Caco-2 (cell line): ENCODE measurements around the gene PPP1R3E. TPM values are rescaled to one million over a fixed set of nuclear protein-coding genes. Genes with fewer than 3 reads are reported as not detected.

Source experiments
- BruUV-seq: library from RNA; stranded (reverse); fragments of 400-500 nt; replicated peaks from 2 replicates; lab custom pipeline; 2021; lab: Mats Ljungman, UMichigan
- CTCF ChIA-PET: fragments of 300-600 bp; sonication (Branson Sonifier 250); formaldehyde crosslinking; loops from one replicate; lab custom pipeline; 2022; ENCODE audit warnings: antibody characterized with exemption; lab: Charles Lee
- POLR2A ChIA-PET: fragments of 300-600 bp; sonication (Branson Sonifier 250); formaldehyde crosslinking; loops from one replicate; lab custom pipeline; 2022; ENCODE audit warnings: antibody characterized with exemption; lab: Charles Lee
- DNase-seq, 2 experiments: peaks; one replicate each; pipeline versions ENCODE4 v3.0.0 to v3.0.0-alpha.2; 2020 to 2022
- H3K27me3 ChIP-seq: replicated peaks from 2 replicates; pipeline ENCODE4 v1.6.0; 2011; ENCODE audit warnings: low read length; ENCODE audit not compliant: control insufficient read depth, insufficient read depth
- H3K36me3 ChIP-seq: 2 replicates; pipeline ENCODE4 v1.5.1; 2011; ENCODE audit warnings: low read length; ENCODE audit not compliant: control insufficient read depth, insufficient read depth
- H3K4me1 ChIP-seq: fragments of 250-450 bp; sonication (Bioruptor Pico); 2 replicates; pipeline ENCODE4 v1.5.1; 2020; ENCODE audit warnings: mild to moderate bottlenecking
- H3K4me3 ChIP-seq: 2 replicates; pipeline ENCODE4 v1.5.1; 2011; ENCODE audit warnings: low read depth, mild to moderate bottlenecking, control low read depth, low read length
- H3K9me3 ChIP-seq: fragments of 250-450 bp; sonication (Bioruptor Pico); 2 replicates; pipeline ENCODE4 v1.5.1; 2020; ENCODE audit warnings: mild to moderate bottlenecking, moderate library complexity
- H3K27ac Mint-ChIP-seq: one replicate; pipeline ENCODE4 v1.8.0; 2022; ENCODE audit warnings: mixed read lengths; ENCODE audit not compliant: unreplicated experiment
- H3K27me3 Mint-ChIP-seq: one replicate; pipeline ENCODE4 v1.8.0; 2022; ENCODE audit warnings: mixed read lengths; ENCODE audit not compliant: insufficient read depth, unreplicated experiment
- H3K36me3 Mint-ChIP-seq: one replicate; pipeline ENCODE4 v1.8.0; 2022; ENCODE audit warnings: mild to moderate bottlenecking, mixed read lengths; ENCODE audit not compliant: insufficient read depth, unreplicated experiment
- H3K4me1 Mint-ChIP-seq: one replicate; pipeline ENCODE4 v1.8.0; 2022; ENCODE audit warnings: low read depth, mixed read lengths; ENCODE audit not compliant: unreplicated experiment
- H3K4me3 Mint-ChIP-seq: one replicate; pipeline ENCODE4 v1.8.0; 2022; ENCODE audit warnings: mild to moderate bottlenecking, moderate library complexity, mixed read lengths; ENCODE audit not compliant: unreplicated experiment
- H3K9me3 Mint-ChIP-seq: one replicate; pipeline ENCODE4 v1.8.0; 2022; ENCODE audit warnings: mixed read lengths; ENCODE audit not compliant: unreplicated experiment
- intact Hi-C: fragments of 100-400 bp; cut with micrococcal nuclease; formaldehyde crosslinking; loops from one replicate; pipeline ENCODE4 v1.10.0; 2022; ENCODE audit not compliant: unreplicated experiment
- total RNA-seq: library from RNA; stranded (reverse); gene quantifications from 2 replicates; pipeline ENCODE4 v1.2.3, GENCODE V29; 2022
- TF ChIP-seq, protein P1 (sequence below), 2 experiments: fragments of 200-600 bp in 1 of 2; IDR thresholded peaks; 1 replicate in 1 of 2; 2 replicates in 1 of 2; pipeline versions ENCODE4 v1.5.1 to v1.8.0; 2011 to 2022; ENCODE audit warnings: antibody characterized with exemption in 1 of 2, control low read depth in 1 of 2, inconsistent platforms in 1 of 2, low read depth in 1 of 2, low read length in 1 of 2, mild to moderate bottlenecking in 1 of 2, moderate library complexity in 1 of 2; ENCODE audit not compliant: insufficient read depth in 1 of 2, severe bottlenecking in 1 of 2, unreplicated experiment in 1 of 2

Gene PPP1R3E
- total RNA-seq, 1 experiment from 2014 or later: 5.9 TPM

DNA sequence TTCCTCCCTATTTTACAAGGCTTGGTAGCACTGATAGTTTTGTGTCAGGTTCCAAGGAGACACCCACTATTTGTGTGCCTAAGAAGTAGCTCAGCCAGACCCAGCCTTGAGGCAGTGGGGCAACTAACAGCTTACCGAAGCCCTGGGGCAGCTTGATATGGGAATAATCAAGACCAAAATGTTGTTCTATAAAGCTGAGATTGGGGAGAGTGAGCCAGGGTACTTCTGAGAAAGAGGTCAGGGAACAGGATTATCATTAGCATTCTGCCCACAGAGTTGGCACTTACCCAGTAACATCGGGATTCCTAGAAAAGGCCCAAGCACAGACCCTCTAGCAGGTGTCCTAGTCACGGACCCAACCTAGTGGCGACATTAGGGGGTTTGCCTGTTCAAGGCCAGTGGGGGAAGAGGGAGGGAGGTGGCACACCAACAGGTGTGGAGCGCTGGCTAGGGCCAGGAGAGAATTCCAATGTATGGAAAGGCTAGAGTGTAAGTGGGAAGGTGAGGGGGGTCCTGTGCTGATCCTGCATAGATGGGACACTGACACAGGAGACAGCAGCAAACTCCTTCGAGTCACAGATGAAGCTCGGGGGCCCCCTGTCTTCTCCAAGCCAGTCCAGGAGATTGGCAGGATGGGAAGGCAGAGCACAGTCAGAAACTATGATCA lies 4.9 kb downstream of the PPP1R3E start:
- peaks cover 15% of the 10 kb centered on the region; the same call in 1 of the 2 replicates for H3K4me1 ChIP-seq
- no peaks in the 10 kb centered on the region for H3K36me3 ChIP-seq
- ChIA-PET CTCF (interaction anchor here (1.7 kb wide), 1 partner anchor 177 kb away, joined by 7 read pairs; no protein-coding TSS in a partner anchor), POLR2A (no interaction called here)
- no peak overlapping the region for H3K4me3 ChIP-seq
- Mint-ChIP-seq H3K36me3 (peaks cover 25% of the 10 kb centered on the region), H3K27ac (no peak overlapping the region), H3K4me3 (no peak overlapping the region), H3K27me3 (no peaks in the 10 kb centered on the region), H3K9me3 (no peaks in the 10 kb centered on the region), H3K4me1 (no peaks in the 10 kb centered on the region)
- intact Hi-C loops: loop anchor here (5.0 kb wide), 1 partner anchor 195 kb away; the partner anchor contains the start of gene CIROP
- no TSS peak for BruUV-seq
- no peaks in the 10 kb centered on the region for H3K27me3 ChIP-seq
- TF ChIP-seq, protein P1, sequence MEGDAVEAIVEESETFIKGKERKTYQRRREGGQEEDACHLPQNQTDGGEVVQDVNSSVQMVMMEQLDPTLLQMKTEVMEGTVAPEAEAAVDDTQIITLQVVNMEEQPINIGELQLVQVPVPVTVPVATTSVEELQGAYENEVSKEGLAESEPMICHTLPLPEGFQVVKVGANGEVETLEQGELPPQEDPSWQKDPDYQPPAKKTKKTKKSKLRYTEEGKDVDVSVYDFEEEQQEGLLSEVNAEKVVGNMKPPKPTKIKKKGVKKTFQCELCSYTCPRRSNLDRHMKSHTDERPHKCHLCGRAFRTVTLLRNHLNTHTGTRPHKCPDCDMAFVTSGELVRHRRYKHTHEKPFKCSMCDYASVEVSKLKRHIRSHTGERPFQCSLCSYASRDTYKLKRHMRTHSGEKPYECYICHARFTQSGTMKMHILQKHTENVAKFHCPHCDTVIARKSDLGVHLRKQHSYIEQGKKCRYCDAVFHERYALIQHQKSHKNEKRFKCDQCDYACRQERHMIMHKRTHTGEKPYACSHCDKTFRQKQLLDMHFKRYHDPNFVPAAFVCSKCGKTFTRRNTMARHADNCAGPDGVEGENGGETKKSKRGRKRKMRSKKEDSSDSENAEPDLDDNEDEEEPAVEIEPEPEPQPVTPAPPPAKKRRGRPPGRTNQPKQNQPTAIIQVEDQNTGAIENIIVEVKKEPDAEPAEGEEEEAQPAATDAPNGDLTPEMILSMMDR (IDR thresholded peaks at IDR 0.05; ENCODE audit: insufficient read depth in 1 of 2, low read depth in 1 of 2, low read length in 1 of 2, severe bottlenecking in 1 of 2, unreplicated experiment in 1 of 2): no peak
- no peak for DNase-seq
- H3K9me3 ChIP-seq: no peaks in the 10 kb centered on the region

GRCh38 chr14:23297096-23297495 lies 5.6 kb downstream of the PPP1R3E start:
- H3K4me3 ChIP-seq: no peak overlapping the region
- ChIA-PET POLR2A (no interaction called here), CTCF (interaction anchor here (1.7 kb wide), 1 partner anchor 177 kb away, joined by 7 read pairs; no protein-coding TSS in a partner anchor)
- TF ChIP-seq, protein P1 (IDR thresholded peaks at IDR 0.05; ENCODE audit: insufficient read depth in 1 of 2, low read depth in 1 of 2, low read length in 1 of 2, severe bottlenecking in 1 of 2, unreplicated experiment in 1 of 2): no peak
- intact Hi-C loops: loop anchor here (5.0 kb wide), 1 partner anchor 195 kb away; the partner anchor contains the start of gene CIROP
- Mint-ChIP-seq H3K9me3 (no peaks in the 10 kb centered on the region), H3K4me3 (no peak overlapping the region), H3K4me1 (no peaks in the 10 kb centered on the region), H3K27me3 (no peaks in the 10 kb centered on the region), H3K36me3 (peaks cover 20% of the 10 kb centered on the region), H3K27ac (no peak overlapping the region)
- no peaks in the 10 kb centered on the region for H3K36me3 ChIP-seq
- no peaks in the 10 kb centered on the region for H3K9me3 ChIP-seq
- BruUV-seq: no TSS peak
- H3K27me3 ChIP-seq: no peaks in the 10 kb centered on the region
- H3K4me1 ChIP-seq: peaks cover 15% of the 10 kb centered on the region; the same call in 1 of the 2 replicates
- DNase-seq: no peak

DNA sequence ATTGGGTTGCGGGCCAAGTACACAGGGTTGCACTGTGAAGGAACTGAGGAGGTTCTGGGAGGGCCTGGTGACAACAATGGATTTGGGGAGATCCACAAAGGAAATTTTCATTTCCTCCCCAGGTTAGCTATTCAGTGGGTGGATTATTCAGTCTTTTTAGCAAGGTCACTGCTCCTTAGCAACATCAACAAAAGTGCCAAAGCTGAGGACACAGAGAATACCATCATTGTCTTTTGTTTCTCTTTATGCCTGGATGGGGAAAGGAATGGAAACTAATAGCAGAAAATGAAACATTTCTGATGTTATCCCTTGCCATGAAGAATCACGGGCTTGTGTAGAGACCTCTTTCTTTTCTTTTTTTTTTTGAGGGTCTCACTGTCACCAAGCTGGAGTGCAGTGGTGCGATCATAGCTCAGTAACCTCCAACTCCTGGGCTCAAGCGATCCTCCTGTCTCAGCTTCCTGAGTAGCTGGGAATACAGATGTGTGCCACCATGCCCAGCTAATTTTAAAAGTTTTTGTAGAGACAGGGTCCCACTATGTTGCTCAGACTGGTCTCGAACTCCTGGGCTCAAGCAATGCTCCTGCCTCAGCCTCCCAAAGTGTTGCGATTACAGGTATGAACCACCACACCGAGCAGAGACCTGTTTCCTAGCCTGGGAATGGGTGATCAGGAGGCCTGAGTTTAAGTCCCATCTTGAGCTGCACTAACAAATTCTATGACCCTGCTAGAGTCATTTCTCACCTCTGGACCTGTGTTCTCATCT lies 6.5 kb downstream of the PPP1R3E start:
- no peak overlapping the region for H3K27ac Mint-ChIP-seq
- no peaks in the 10 kb centered on the region for H3K36me3 ChIP-seq
- BruUV-seq: no TSS peak
- no peaks in the 10 kb centered on the region for H3K4me1 Mint-ChIP-seq
- H3K9me3 Mint-ChIP-seq: no peaks in the 10 kb centered on the region
- no peak overlapping the region for H3K4me3 Mint-ChIP-seq
- H3K9me3 ChIP-seq: no peaks in the 10 kb centered on the region
- H3K27me3 Mint-ChIP-seq: no peaks in the 10 kb centered on the region
- H3K27me3 ChIP-seq: no peaks in the 10 kb centered on the region
- TF ChIP-seq, protein P1 (IDR thresholded peaks at IDR 0.05; ENCODE audit: insufficient read depth in 1 of 2, low read depth in 1 of 2, low read length in 1 of 2, severe bottlenecking in 1 of 2, unreplicated experiment in 1 of 2): no peak
- H3K4me1 ChIP-seq: peaks cover 15% of the 10 kb centered on the region; the same call in 1 of the 2 replicates
- DNase-seq: no peak
- intact Hi-C loops: loop anchor here (5.0 kb wide), 1 partner anchor 194 kb away; the partner anchor contains the start of gene CIROP
- peaks cover 11% of the 10 kb centered on the region for H3K36me3 Mint-ChIP-seq
- CTCF ChIA-PET: interaction anchor here (0.6 to 1.7 kb wide), 2 partner anchors 176 to 177 kb away, joined by 7 read pairs; no protein-coding TSS in a partner anchor
- H3K4me3 ChIP-seq: no peak overlapping the region
- POLR2A ChIA-PET: no interaction called here
